LNCAP (cell line): ENCODE measurements around the gene PIPOX.

Experiments
- CTCF ChIP-seq: fragments of 450-650 bp; IDR thresholded peaks from 2 replicates; pipeline ENCODE4 v1.5.1; 2017; ENCODE audit warnings: mild to moderate bottlenecking

PIPOX gene

DNA sequence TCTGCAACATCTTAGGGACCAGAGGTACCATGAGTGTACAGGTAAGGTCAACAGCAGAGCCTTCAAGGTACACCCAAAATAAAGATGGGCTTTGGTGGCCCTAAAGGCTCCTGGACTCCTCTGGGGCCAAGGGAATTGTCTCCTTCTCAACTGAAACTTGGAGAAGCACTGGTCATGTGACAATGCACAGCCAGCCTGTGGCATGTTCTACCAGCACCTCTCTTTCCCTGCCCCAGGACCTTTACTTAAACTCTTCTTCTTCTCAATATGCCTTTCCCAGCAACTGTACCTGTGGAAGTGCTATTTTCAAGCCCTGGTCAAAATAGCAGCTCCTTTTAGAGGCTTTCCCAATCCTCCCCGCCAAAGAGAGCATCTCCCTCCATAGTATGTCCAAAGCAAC is 28.4 kb downstream of the PIPOX start:
- TF ChIP-seq CTCF: no peak

DNA sequence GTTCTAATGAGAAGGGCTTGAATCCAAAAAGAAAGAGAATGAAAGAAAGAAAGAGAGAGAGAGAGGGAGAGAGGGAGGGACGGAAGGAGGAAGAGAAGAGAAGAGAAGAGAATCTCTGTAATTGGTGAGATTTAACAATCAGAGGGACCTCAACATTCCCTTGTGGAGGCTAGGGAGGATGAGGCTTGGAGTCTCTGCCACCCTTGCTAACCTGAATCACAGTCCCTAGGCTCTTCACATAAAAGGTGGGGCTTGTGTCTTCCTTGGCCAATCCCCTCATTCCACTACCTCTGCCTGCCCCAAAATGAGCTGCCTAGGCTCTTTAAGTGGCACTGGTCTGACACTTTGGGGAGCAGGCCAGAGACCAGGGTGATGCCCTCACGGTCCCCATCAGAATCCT is 30.1 kb downstream of the PIPOX start:
- no peak for TF ChIP-seq CTCF

GRCh38 chr17:29073520-29073919 is 30.6 kb downstream of the PIPOX start:
- TF ChIP-seq CTCF: no peak

DNA sequence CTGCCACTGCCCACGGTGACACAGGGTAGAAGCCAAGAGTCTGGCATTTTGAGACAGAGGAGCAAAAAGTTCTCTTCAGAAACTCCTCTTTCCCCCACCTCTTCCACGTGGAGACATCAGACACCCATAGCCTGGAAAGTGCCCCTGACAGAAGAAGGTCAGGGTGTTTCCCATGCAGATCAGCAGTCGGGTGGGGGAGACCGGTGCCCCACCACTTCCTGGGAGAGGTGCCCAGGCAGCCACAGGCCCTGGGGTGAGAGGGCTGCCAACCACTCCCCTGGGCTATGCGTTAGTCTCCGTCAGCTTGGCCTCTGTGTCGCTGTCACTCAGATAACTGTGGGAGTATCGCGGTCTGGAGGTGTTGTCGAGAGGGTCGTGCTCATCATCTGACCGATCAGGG is 31.5 kb downstream of the PIPOX start:
- no peak for TF ChIP-seq CTCF

- no peak for TF ChIP-seq CTCF
Measured at GRCh38 chr17:29076087-29076486, 33.1 kb downstream of the PIPOX start.

- TF ChIP-seq CTCF: no peak
Measured at GRCh38 chr17:29076722-29077121, 33.8 kb downstream of the PIPOX start.

DNA sequence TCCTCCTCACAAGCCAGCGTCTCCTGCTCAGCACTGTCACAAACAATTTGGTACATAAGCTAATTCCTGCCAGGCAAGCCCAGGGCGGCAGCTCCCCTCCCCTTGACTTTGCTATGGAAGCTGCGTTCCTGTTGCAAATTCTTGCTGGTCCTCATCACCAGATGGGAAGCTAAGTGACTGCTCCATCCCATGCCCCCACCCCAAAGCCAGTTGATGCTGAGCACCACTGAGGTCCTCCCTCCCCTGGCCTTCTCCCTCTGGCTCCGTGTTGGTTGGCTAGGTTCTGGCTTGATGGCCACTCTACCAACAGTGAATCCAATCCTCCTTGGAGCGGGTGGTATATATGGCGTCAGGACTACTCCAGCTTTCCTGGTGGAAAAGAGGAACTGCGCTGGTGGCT is 34.4 kb downstream of the PIPOX start:
- TF ChIP-seq CTCF: no peak

- no peak for TF ChIP-seq CTCF
Measured at GRCh38 chr17:29078183-29079045, 35.5 kb downstream of the PIPOX start.
